ENCODE data around the gene REEP1.

REEP1 gene

GRCh38 chr2:86175828-86176227, 161.6 kb downstream of the REEP1 start:
- DNase-seq (ENCODE audit: insufficient read length, low spot score) (no peak), FAIRE-seq (no peak)
- TF ChIP-seq PAX5 (IDR thresholded peaks at IDR 0.05; ENCODE audit: insufficient read depth, low read length, severe bottlenecking), result no peak
- no peak for TF ChIP-seq POLR2A (IDR thresholded peaks at IDR 0.05; ENCODE audit: low read depth, low read length)
- TF ChIP-seq POU2F2 (IDR thresholded peaks at IDR 0.05; ENCODE audit: low read depth, low read length), result no peak
- no peak for TF ChIP-seq POLR2AphosphoS5 (IDR thresholded peaks at IDR 0.05; ENCODE audit: low read depth, low read length)
- no peak for TF ChIP-seq SPI1 (IDR thresholded peaks at IDR 0.05; ENCODE audit: low read depth, low read length)
- TF ChIP-seq TAF1 (IDR thresholded peaks at IDR 0.05; ENCODE audit: low read depth, low read length), result no peak

- DNase-seq (ENCODE audit: insufficient read length, low spot score) (no peak), FAIRE-seq (no peak)
- TF ChIP-seq SPI1 (IDR thresholded peaks at IDR 0.05; ENCODE audit: low read depth, low read length), result peak; percentile 77
- no peak for TF ChIP-seq PAX5 (IDR thresholded peaks at IDR 0.05; ENCODE audit: insufficient read depth, low read length, severe bottlenecking)
Observed at GRCh38 chr2:86174445-86174844, 163.0 kb downstream of the REEP1 start.

- TF ChIP-seq SPI1 (IDR thresholded peaks at IDR 0.05; ENCODE audit: low read depth, low read length), result no peak
- no peak for TF ChIP-seq POLR2AphosphoS5 (IDR thresholded peaks at IDR 0.05; ENCODE audit: low read depth, low read length)
- no peak for TF ChIP-seq POLR2A (IDR thresholded peaks at IDR 0.05; ENCODE audit: low read depth, low read length)
- TF ChIP-seq POU2F2 (IDR thresholded peaks at IDR 0.05; ENCODE audit: low read depth, low read length), result no peak
- TF ChIP-seq PAX5 (IDR thresholded peaks at IDR 0.05; ENCODE audit: insufficient read depth, low read length, severe bottlenecking), result no peak
- no peak for TF ChIP-seq TAF1 (IDR thresholded peaks at IDR 0.05; ENCODE audit: low read depth, low read length)
- FAIRE-seq, result no peak
- DNase-seq (ENCODE audit: insufficient read length, low spot score), result no peak
Observed at GRCh38 chr2:86172610-86173009, 164.8 kb downstream of the REEP1 start.

GRCh38 chr2:86171295-86171694, 166.1 kb downstream of the REEP1 start:
- FAIRE-seq (no peak), DNase-seq (ENCODE audit: insufficient read length, low spot score) (no peak)
- TF ChIP-seq PAX5 (IDR thresholded peaks at IDR 0.05; ENCODE audit: insufficient read depth, low read length, severe bottlenecking), result no peak
- no peak for TF ChIP-seq POU2F2 (IDR thresholded peaks at IDR 0.05; ENCODE audit: low read depth, low read length)
- TF ChIP-seq POLR2A (IDR thresholded peaks at IDR 0.05; ENCODE audit: low read depth, low read length), result no peak
- no peak for TF ChIP-seq TAF1 (IDR thresholded peaks at IDR 0.05; ENCODE audit: low read depth, low read length)
- no peak for TF ChIP-seq POLR2AphosphoS5 (IDR thresholded peaks at IDR 0.05; ENCODE audit: low read depth, low read length)
- no peak for TF ChIP-seq SPI1 (IDR thresholded peaks at IDR 0.05; ENCODE audit: low read depth, low read length)

GRCh38 chr2:86170449-86170848, 167.0 kb downstream of the REEP1 start:
- FAIRE-seq, result no peak
- no peak for TF ChIP-seq POLR2AphosphoS5 (IDR thresholded peaks at IDR 0.05; ENCODE audit: low read depth, low read length)
- TF ChIP-seq PAX5 (IDR thresholded peaks at IDR 0.05; ENCODE audit: insufficient read depth, low read length, severe bottlenecking), result no peak
- no peak for TF ChIP-seq POLR2A (IDR thresholded peaks at IDR 0.05; ENCODE audit: low read depth, low read length)
- no peak for TF ChIP-seq SPI1 (IDR thresholded peaks at IDR 0.05; ENCODE audit: low read depth, low read length)
- no peak for TF ChIP-seq POU2F2 (IDR thresholded peaks at IDR 0.05; ENCODE audit: low read depth, low read length)
- TF ChIP-seq TAF1 (IDR thresholded peaks at IDR 0.05; ENCODE audit: low read depth, low read length), result no peak
- DNase-seq (ENCODE audit: insufficient read length, low spot score), result no peak
